OCI-LY3 (cell line): ENCODE data around the gene OXNAD1.
A peak's percentile ranks its signal among the peaks of the same experiment; 100 is the strongest.

Experiments
- H2AFZ ChIP-seq: fragments of 200-600, 300-600 bp; shearing (Covaris generic); 2 replicates; pipeline ENCODE4 v1.6.0; 2014; ENCODE audit warnings: antibody characterized with exemption, low read depth, low read length
- H3K27ac ChIP-seq: fragments of 200-600, 300-600 bp; sonication (generic); 2 replicates; pipeline ENCODE4 v1.5.1; 2014; ENCODE audit warnings: mild to moderate bottlenecking, low read length, moderate library complexity, mixed read lengths
- H3K27me3 ChIP-seq: fragments of 200-600, 300-600 bp; sonication (generic); 2 replicates; pipeline ENCODE4 v1.6.1; 2014; ENCODE audit warnings: low read depth, low read length, mixed read lengths
- H3K36me3 ChIP-seq: fragments of 200-600, 300-600 bp; sonication (generic); replicated peaks from 2 replicates; pipeline ENCODE3; 2014; ENCODE audit warnings: low read depth, low read length, mixed read lengths
- H3K4me1 ChIP-seq: fragments of 300-600, 200-600 bp; sonication (generic); 2 replicates; pipeline ENCODE4 v1.6.1; 2014; ENCODE audit warnings: low read length, mixed read lengths
- H3K4me2 ChIP-seq: fragments of 200-600, 300-600 bp; sonication (generic); 2 replicates; pipeline ENCODE4 v1.6.1; 2014; ENCODE audit warnings: low read length, mixed read lengths
- H3K4me3 ChIP-seq: fragments of 300-600, 200-600 bp; sonication (generic); 2 replicates; pipeline ENCODE4 v1.5.1; 2014; ENCODE audit warnings: antibody characterized with exemption, mild to moderate bottlenecking, low read length, moderate library complexity
- H3K79me2 ChIP-seq: fragments of 300-600, 200-600 bp; shearing (Covaris generic); 2 replicates; pipeline ENCODE4 v1.6.1; 2014; ENCODE audit warnings: mild to moderate bottlenecking, low read length, mixed read lengths
- H3K9ac ChIP-seq: fragments of 300-600, 200-600 bp; shearing (Covaris generic); 2 replicates; pipeline ENCODE4 v1.6.0; 2014; ENCODE audit warnings: mild to moderate bottlenecking, low read length, moderate library complexity
- H3K9me3 ChIP-seq: fragments of 200-600, 300-600 bp; shearing (Covaris generic); 2 replicates; pipeline ENCODE4 v1.6.1; 2014; ENCODE audit warnings: low read length, mixed read lengths; ENCODE audit not compliant: insufficient read depth
- H4K20me1 ChIP-seq: fragments of 200-600, 300-600 bp; sonication (generic); 2 replicates; pipeline ENCODE4 v1.6.1; 2016; ENCODE audit warnings: low read length, mixed read lengths; ENCODE audit not compliant: insufficient read depth
- EZH2phosphoT487 ChIP-seq: fragments of 200-600 bp; shearing (Covaris generic); IDR thresholded peaks from 2 replicates; pipeline ENCODE4 v1.6.1; 2018; ENCODE audit warnings: antibody characterized with exemption, mixed run types, low read depth
- TF ChIP-seq, protein P1 (sequence below): fragments of 200-600, 300-600 bp; sonication (generic); IDR thresholded peaks from 2 replicates; pipeline ENCODE4 v1.5.1; 2014; ENCODE audit warnings: antibody characterized with exemption, low read length, low read depth

OXNAD1 gene

DNA sequence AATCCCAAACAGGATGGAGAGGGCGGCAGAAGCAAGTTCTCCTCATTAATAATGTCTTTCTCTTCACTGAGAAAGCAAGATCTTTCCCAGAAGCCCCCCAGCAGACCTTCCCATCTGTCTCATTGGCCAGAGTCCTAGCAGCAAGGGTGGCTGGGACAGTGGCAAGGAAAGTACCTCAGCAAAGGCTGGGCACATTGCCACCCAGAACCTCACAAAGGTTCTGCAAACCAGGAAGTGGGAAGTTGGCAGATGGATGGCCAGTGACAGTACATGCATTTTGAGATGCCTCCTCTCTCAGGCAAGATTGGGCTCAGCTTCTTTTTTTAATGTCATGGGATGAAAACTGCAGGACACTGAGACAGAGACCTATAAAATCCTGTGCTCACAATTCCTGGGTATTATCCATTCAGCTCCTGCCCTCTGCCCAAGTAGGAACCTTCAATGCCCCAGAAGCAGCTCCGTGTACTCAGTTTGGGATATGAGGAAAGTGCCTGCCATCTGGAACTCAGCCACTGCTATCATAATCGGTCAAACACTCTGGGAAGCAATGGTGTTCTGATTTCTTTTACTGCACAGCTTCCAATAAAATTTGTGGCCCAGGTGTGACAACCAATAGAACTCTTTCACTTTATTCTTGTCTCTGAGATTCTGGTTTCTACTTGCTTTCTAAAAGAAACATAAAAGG lies 25.8 kb upstream of the OXNAD1 start:
- H3K27ac ChIP-seq, result no peak overlapping the region
- no peaks in the 10 kb centered on the region for H3K9me3 ChIP-seq
- H3K4me1 ChIP-seq, result peaks cover 7% of the 10 kb centered on the region
- TF ChIP-seq, protein P1, sequence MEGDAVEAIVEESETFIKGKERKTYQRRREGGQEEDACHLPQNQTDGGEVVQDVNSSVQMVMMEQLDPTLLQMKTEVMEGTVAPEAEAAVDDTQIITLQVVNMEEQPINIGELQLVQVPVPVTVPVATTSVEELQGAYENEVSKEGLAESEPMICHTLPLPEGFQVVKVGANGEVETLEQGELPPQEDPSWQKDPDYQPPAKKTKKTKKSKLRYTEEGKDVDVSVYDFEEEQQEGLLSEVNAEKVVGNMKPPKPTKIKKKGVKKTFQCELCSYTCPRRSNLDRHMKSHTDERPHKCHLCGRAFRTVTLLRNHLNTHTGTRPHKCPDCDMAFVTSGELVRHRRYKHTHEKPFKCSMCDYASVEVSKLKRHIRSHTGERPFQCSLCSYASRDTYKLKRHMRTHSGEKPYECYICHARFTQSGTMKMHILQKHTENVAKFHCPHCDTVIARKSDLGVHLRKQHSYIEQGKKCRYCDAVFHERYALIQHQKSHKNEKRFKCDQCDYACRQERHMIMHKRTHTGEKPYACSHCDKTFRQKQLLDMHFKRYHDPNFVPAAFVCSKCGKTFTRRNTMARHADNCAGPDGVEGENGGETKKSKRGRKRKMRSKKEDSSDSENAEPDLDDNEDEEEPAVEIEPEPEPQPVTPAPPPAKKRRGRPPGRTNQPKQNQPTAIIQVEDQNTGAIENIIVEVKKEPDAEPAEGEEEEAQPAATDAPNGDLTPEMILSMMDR, result no peak
- TF ChIP-seq EZH2phosphoT487, result no peak
- no peaks in the 10 kb centered on the region for H4K20me1 ChIP-seq
- H3K79me2 ChIP-seq, result no peaks in the 10 kb centered on the region
- H3K4me3 ChIP-seq, result no peak overlapping the region
- no peak overlapping the region for H3K9ac ChIP-seq
- no peak overlapping the region for H3K4me2 ChIP-seq
- H3K36me3 ChIP-seq, result no peaks in the 10 kb centered on the region
- peak overlapping the region; percentile 92 for H2AFZ ChIP-seq
- H3K27me3 ChIP-seq, result no peaks in the 10 kb centered on the region

DNA sequence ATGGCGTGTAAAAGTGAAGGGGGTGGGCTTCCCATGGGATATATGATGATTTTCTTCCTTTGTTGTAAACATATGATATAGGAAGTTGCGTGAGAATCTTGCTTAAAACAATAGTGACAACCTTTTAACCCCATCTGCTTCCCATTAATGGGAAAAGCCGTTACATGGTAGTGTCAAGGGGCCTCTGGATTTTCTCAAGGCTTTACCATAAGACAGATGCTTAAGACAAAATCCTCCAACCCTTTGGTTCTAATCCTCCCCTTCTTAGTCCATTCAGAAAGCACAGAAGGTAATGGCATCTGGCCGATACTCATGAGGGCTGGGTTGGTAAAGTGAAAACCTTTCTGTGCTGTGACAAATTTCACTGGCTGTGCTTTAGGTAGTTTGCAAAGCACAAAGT lies 25.2 kb upstream of the OXNAD1 start:
- Histone ChIP-seq H3K4me2 (no peak overlapping the region), H3K9ac (no peak overlapping the region), H4K20me1 (no peaks in the 10 kb centered on the region), H3K79me2 (no peaks in the 10 kb centered on the region), H3K27me3 (no peaks in the 10 kb centered on the region), H3K27ac (no peak overlapping the region), H3K9me3 (no peaks in the 10 kb centered on the region), H3K4me1 (peaks cover 7% of the 10 kb centered on the region), H3K4me3 (no peak overlapping the region), H3K36me3 (no peaks in the 10 kb centered on the region), H2AFZ (no peak overlapping the region)
- TF ChIP-seq, protein P1, result no peak
- no peak for TF ChIP-seq EZH2phosphoT487

DNA sequence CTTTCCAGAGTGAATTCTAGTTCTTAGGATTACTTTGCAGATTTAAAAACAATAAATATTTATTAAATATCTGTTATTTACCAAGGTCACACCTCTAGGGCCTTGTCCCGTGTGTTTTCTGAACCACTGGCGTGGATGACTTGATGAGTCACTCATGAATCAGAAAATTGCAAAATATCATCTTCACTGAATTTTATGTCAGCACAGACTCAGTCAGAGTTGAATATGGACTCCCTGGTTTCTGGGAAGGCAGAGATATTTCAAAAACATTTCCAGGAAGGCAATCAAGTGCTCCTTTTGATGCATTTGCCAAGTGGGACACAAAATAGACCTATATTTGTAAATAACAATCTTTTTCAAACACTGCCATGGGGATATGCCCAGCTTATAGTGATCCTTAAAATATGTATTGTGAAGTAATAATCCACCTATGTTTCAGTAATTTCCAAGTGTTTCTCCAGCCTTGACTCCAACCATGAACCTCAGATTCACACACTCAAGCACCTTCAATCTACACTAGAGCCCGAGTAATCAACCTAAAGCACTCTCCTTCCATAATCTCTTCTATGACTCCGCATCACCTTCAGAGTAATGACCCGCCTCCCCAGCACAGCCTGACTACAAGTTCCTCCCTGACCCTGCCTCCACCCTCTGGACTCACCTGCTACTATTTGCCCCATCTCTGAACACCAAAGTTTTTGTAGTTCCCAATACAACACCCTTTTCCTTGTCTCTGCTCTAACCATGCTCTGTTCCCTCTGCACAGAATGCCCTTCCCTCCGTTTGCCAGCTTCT lies 24.6 kb upstream of the OXNAD1 start:
- H3K27ac ChIP-seq, result no peak overlapping the region
- H3K79me2 ChIP-seq, result no peaks in the 10 kb centered on the region
- H3K36me3 ChIP-seq, result no peaks in the 10 kb centered on the region
- H3K4me2 ChIP-seq, result no peak overlapping the region
- no peaks in the 10 kb centered on the region for H3K9me3 ChIP-seq
- H3K27me3 ChIP-seq, result no peaks in the 10 kb centered on the region
- no peaks in the 10 kb centered on the region for H4K20me1 ChIP-seq
- TF ChIP-seq, protein P1, result no peak
- TF ChIP-seq EZH2phosphoT487, result no peak
- no peak overlapping the region for H3K9ac ChIP-seq
- no peak overlapping the region for H2AFZ ChIP-seq
- peaks cover 9% of the 10 kb centered on the region for H3K4me1 ChIP-seq
- no peak overlapping the region for H3K4me3 ChIP-seq

DNA sequence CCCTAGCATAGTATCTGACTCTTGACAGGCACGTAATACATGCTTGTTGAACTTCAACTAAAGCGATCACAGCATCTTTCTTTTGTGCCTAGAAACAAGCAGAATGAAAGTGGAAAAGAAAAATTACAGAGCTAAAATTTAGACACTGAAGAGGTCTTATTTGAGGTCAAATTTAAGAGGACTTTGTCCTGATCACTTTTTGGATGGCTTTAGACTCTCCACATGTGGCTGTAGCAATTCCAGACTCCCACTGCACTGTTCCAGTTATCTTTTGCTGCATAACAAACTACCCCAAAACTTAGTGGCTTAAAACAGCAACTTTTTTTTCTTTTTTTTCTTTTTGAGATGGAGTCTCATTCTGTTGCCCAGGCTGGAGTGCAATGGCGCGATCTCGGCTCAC lies 23.8 kb upstream of the OXNAD1 start:
- Histone ChIP-seq H3K36me3 (no peaks in the 10 kb centered on the region), H3K27ac (no peak overlapping the region), H3K4me1 (peaks cover 17% of the 10 kb centered on the region), H3K9me3 (no peaks in the 10 kb centered on the region), H3K27me3 (no peaks in the 10 kb centered on the region), H3K79me2 (no peaks in the 10 kb centered on the region), H2AFZ (no peak overlapping the region), H3K4me2 (no peak overlapping the region), H3K4me3 (no peak overlapping the region), H4K20me1 (no peaks in the 10 kb centered on the region), H3K9ac (no peak overlapping the region)
- TF ChIP-seq, protein P1, result no peak
- no peak for TF ChIP-seq EZH2phosphoT487
